Stimulated activated CD4-positive, alpha-beta T cell treated with anti-CD3 and anti-CD28 coated beads, Interleukin-12 subunit alpha, Interleukin-12 subunit beta, amount 100 ng/mL, for 4 hours (primary cell): ENCODE results near the gene SCTR.

Experiments used
- DNase-seq: peaks from one replicate; pipeline ENCODE4 v3.0.0-alpha.2; 2020

The SCTR gene

GRCh38 chr2:119472749-119473148, 51.5 kb downstream of the SCTR start:
- no peak for DNase-seq

DNA sequence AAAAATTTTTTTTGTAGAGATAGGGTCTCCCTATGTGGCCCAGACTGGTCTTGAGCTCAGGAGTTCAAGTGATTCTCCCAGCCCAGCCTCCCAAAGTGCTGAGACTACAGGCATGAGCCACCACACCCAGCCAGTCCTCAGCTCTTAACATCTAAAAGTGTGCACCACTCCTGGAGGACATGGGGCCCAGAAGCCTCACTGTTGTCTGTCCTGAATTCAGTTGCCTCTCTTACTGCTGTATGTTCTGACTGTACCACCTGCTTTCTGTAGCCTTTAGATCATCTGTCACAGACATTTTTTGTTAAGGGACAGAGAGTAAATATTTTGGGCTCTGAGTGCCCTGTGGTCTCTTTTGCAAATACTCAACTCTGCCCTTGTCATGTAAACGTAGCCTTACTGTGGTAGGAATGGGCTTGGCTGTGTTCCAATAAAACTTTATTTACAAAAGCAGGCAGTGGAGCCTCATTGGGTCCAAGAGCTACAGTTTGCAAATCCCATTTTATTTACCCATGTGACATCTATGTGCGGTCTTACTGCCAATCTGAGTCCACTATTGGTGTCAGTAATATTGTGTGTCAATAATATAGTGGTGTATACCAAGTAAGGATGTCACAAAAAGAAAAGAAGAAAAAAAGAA, 54.5 kb downstream of the SCTR start:
- no peak for DNase-seq

- DNase-seq = no peak
These were observed 55.2 kb downstream of the SCTR start for GRCh38 chr2:119469131-119469530.

DNA sequence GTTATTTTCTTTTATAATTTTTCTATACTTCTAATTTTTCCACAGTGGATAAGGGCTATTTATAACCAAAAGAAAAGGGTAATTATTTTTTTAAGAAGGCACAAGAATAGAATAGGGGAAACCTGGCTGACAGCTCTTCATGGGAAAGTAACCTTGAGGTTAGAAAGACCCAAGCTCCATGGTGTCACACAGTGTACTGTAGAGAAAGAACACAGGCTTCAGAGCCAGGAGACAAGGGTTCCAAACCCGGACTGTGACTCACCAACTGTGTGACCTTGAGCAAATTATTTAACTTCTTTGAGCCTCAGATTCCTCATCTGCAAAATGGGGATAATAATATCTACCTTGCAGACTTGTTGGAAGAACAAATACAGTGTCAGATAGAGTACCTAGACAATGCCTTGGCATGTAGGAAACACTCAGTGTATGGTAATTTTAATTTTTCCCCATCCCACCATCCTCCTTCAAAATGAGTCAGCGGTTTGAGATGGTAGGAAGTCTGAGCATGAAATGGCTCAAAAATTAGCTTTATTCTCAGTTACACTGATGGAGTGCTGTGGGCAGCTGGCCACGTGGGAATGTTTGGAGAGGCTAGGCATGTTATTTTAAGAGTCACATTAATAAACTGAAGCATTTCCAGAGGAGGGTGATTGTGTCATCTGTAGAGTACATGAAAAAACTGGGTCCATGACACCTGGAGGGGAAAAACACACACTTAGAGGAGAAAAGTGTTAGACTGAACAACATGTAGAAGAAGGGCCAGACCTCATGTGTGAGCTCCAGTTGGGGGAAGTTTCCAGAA, 55.9 kb downstream of the SCTR start:
- DNase-seq = no peak

DNA sequence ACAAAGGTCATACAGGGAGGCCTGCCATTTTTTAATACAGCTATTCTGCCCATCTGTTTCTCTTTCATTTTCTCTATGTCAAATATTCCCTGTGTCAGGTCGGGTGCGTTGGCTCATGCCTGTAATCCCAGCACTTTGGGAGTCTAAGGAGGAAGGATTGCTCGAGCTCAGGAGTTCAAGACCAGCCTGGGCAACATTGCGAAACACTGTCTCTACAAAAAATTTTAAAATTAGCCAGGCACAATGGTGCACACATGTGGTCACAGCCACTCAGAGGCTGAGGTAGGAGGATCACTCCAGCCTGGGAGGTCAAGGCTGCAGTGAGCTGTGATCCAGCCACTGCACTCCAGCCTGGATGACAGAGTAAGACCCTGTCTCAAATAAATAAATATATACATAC, 57.9 kb downstream of the SCTR start:
- no peak for DNase-seq

- DNase-seq = no peak
These were observed 58.6 kb downstream of the SCTR start for GRCh38 chr2:119465687-119466086.

- no peak for DNase-seq
These were observed 59.3 kb downstream of the SCTR start for GRCh38 chr2:119464981-119465380.

GRCh38 chr2:119463990-119464389, 60.3 kb downstream of the SCTR start:
- DNase-seq = no peak

GRCh38 chr2:119463136-119463535, 61.1 kb downstream of the SCTR start:
- no peak for DNase-seq

DNA sequence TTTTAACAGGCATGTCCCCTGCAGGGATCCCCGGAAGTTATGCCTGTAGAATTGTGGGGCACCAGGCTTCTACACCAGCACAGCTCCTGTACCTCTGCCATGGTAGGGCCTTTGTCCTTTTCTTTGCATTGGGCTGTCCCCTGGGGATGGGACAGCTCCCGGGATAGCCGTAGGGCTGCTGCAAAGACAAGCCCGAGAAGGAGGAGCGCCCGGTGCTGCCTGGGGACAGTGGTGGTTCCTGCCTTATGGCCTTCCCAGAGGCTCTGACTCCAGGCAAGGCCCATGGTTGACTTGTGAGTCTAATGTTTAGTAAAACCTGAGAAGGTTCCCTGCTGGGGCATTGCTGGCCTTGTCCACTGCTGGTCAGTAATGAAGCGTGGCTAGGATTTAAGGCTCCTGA, 61.7 kb downstream of the SCTR start:
- DNase-seq = no peak

- no peak for DNase-seq
These were observed 62.5 kb downstream of the SCTR start for GRCh38 chr2:119461811-119462210.

DNA sequence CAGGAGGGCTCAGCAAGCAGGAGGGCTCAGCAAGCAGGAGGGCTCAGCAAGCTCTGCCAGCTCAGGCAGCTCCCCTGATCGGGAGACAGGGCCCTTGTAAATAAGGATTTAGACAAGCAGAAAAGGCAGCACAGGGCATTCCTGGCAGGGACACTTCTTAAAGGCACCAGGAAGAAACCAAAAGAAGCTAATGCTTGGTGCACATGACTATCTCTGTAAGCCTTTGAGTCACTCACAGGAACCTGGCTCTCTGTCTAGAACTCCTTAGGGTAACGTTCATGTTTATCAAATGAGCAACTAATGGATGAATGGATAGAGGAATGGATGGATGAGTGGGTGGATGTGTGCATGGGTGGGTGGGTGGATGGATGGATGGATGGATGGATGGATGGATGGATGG, 64.2 kb downstream of the SCTR start:
- no peak for DNase-seq

- no peak for DNase-seq
These were observed 69.1 kb downstream of the SCTR start for GRCh38 chr2:119455066-119455718.

GRCh38 chr2:119453972-119454593, 70.2 kb downstream of the SCTR start:
- DNase-seq = no peak

DNA sequence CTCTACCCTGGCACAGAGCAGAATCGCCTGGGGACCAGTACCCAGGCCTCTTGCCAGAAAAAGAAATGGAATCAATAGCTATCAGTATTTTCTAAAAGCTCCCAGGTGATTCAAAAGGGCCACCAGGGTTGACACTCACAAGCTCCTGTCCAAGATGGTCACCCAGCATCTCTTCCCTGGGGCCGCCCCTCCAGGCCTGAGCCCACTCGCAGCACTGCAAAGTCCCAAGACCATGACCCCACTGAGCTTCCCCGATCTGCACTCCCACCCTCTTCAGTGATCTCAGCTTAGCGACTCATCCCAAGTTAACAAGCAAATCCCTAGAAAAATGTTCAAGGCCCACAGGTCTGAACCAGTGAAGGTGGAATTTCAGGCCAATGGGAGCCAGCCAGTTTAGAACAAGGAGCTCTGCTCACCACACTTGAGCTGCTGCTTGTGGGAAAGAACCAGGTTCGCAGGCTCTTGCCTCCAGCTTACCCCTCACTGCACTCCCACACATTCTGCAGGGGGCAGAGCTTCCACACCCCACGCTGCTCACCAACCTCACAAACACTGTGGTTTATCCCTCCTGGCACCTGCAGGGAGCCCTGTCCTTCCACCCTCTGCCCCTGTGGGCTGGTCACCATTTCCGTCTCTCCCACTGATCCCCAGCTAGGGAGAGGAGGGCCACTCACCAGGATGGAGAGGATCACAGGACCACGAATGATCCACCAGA, 72.8 kb downstream of the SCTR start:
- no peak for DNase-seq

GRCh38 chr2:119449521-119449920, 74.8 kb downstream of the SCTR start:
- DNase-seq = no peak

- no peak for DNase-seq
These were observed 75.7 kb downstream of the SCTR start for GRCh38 chr2:119448427-119449141.

DNA sequence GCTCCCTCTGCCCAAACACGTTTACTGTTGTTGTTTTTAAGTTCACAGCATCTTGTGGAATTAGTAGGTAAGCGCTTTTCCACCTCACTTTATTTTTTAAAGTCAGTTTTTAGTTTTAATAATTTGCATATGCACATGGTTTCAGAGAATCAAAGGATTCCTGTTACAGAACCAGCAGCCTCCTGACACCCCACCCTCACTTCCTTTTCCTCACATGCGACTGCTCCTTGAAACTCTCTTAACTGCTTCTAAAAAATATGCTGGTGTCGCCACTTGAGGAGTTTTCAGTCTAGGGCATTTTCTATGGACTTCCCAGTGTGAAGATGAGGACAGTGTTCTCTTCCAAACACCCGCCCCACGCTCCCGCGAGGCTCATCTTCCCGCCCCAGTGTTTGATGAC, 78.2 kb downstream of the SCTR start:
- no peak for DNase-seq

DNA sequence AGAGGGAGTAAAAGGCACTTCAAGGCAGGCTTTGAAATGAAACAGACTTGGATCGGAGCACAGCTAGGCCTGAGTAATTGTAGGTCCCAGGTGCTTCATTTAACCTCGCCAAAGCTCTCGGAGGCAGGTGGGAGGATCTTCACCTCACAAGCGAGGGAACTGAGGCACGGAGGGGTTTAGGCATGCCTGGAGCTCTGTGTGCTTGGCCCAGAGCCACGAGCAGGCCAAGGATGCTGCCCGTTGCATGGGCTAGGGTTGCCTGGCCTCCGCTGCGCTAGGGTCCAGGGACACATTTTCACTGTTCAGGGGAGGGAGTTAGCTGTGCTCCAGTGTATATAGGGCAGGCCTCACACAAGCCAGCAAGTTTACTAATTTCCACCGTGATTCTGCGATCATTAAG, 81.4 kb downstream of the SCTR start:
- DNase-seq = no peak

DNA sequence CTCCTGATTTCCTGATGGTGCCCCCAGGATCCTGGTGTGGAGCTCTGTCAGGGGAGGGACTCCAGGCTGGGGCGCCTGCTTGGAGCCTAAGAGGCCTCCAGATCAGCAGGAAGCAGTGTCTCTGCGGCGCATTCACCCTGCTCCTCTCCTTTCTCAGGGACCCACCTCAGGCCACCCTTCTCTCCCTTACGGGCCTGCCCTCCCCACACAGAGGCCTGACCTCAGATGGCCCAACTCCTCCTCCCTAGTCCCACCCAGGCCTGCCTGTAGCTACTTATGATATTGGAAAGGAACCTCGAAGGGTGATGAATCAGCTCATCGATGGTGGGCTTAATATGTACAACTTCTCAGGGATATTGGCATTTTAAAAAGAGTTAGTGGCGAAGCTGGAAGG, 82.1 kb downstream of the SCTR start:
- no peak for DNase-seq

DNA sequence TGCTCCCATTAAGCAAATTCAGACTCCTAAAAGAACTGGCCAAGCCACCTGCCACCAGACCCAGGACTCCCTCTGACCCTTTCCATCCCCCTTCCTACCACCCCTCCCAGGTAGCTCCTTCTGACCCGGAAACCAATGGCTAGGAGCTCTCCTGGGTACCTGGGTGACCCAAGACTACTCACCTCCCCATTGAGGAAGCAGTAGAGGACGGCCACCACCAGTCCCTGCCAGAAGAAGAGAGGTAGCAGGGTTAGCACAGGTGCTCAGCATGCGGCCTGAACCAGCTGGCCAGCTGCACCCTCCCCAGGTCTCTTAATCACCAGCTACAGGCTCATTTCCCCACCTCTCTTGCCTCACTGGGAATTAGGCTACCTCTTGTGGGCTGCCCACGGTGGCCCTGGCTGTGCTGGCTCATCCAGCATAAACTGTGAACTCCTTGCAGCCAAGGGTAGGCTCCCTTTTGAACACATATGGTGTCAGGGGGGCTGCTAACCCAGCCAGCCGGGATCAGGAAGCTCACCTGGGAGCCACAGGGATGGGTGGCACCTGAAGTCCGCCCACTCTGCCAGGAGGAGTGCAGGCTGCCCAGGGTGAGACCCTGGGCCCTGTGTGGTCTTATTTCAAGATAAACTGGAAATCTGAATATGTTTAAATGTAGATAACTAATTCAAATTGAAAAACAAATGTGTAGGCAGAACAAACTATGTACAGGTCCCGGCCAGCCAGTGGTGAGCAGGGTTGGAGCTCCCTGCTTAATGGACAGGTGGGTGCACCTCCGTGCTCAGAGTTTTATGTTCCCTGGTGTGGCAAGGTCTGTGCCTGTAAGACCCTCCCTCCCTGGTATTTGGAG, 82.7 kb downstream of the SCTR start:
- no peak for DNase-seq
